ENCODE data around the gene ZNF93. TPM values are rescaled to one million over a fixed set of nuclear protein-coding genes. Genes with fewer than 3 reads are reported as not detected.

ZNF93 gene
- total RNA-seq, result 2.4 and 5.0 TPM in 2 replicates

GRCh38 chr19:19900729-19901444 lies at the start of gene ZNF93:
ZNF93 (plus strand) TSS chr19:19900946; CDS start chr19:19901089, 143 bp downstream.

GRCh38 chr19:19865750-19866610 lies 34.8 kb upstream of the ZNF93 start, which contains the start of gene ZNF253:
ZNF253 (plus strand) TSS chr19:19865882; CDS start chr19:19865997, 115 bp downstream.

Other genes starting within 250 kb of the ZNF93 start
- 159 and 211 TPM in 2 replicates for gene ATP13A1, start 237.3 kb upstream of the ZNF93 start, total RNA-seq
- gene ZNF101, start 232.1 kb upstream of the ZNF93 start, total RNA-seq, result 2.0 and 3.7 TPM in 2 replicates
- gene ZNF14, start 167.8 kb upstream of the ZNF93 start, total RNA-seq, result 4.0 and 4.4 TPM in 2 replicates
- 15.8 and 20.0 TPM in 2 replicates for gene ZNF506, start 79.2 kb upstream of the ZNF93 start, total RNA-seq
- 3.0 and 3.4 TPM in 2 replicates for gene ZNF253, start 35.1 kb upstream of the ZNF93 start, total RNA-seq
- gene ZNF682, start 138.6 kb downstream of the ZNF93 start, total RNA-seq, result 0.35 and 3.4 TPM in 2 replicates
- gene ZNF90, start 177.1 kb downstream of the ZNF93 start, total RNA-seq, result 0.70 and 1.1 TPM in 2 replicates

Measured in pericardium fibroblast (primary cell).